WTC11 (cell line): ENCODE results near the gene SEMA3C.

Experiments used
- ESRRA ChIP-seq: sonication (generic); formaldehyde crosslinking; IDR thresholded peaks from 2 replicates; pipeline ENCODE4 v1.8.1; 2022; ENCODE audit warnings: mild to moderate bottlenecking, missing genetic modification reagents, borderline replicate concordance
- NFE2L1 ChIP-seq: sonication (generic); formaldehyde crosslinking; IDR thresholded peaks from 2 replicates; pipeline ENCODE4 v1.8.1; 2023; ENCODE audit warnings: missing genetic modification reagents
- SP1 ChIP-seq: sonication (generic); formaldehyde crosslinking; conservative IDR thresholded peaks from 2 replicates; pipeline ENCODE4 v1.8.1; 2022; ENCODE audit warnings: missing genetic modification reagents
- TF ChIP-seq, protein P1 (sequence below): fragments of 200-600 bp; IDR thresholded peaks from 2 replicates; pipeline ENCODE4 v1.8.0; 2022; ENCODE audit warnings: antibody characterized with exemption
- TF ChIP-seq, protein P2 (sequence below): sonication (generic); formaldehyde crosslinking; IDR thresholded peaks from 2 replicates; pipeline ENCODE4 v1.8.1; 2023; ENCODE audit warnings: mild to moderate bottlenecking, missing genetic modification reagents, moderate library complexity
- TF ChIP-seq, protein P3 (sequence below): fragments of 250-450 bp; sonication (Bioruptor Pico); IDR thresholded peaks from 2 replicates; pipeline ENCODE4 v1.9.0; 2021; ENCODE audit warnings: mild to moderate bottlenecking, borderline replicate concordance
- TF ChIP-seq, protein P4 (sequence below): sonication (generic); formaldehyde crosslinking; IDR thresholded peaks from 2 replicates; pipeline ENCODE4 v1.8.0; 2022; ENCODE audit warnings: missing genetic modification reagents
- TF ChIP-seq, protein P5 (sequence below): sonication (generic); formaldehyde crosslinking; IDR thresholded peaks from 2 replicates; pipeline ENCODE4 v1.8.1; 2023; ENCODE audit warnings: mild to moderate bottlenecking, missing genetic modification reagents, borderline replicate concordance
- TF ChIP-seq, protein P6 (sequence below): sonication (generic); formaldehyde crosslinking; IDR thresholded peaks from 2 replicates; pipeline ENCODE4 v1.8.1; 2023; ENCODE audit warnings: mild to moderate bottlenecking, missing genetic modification reagents

DNA sequence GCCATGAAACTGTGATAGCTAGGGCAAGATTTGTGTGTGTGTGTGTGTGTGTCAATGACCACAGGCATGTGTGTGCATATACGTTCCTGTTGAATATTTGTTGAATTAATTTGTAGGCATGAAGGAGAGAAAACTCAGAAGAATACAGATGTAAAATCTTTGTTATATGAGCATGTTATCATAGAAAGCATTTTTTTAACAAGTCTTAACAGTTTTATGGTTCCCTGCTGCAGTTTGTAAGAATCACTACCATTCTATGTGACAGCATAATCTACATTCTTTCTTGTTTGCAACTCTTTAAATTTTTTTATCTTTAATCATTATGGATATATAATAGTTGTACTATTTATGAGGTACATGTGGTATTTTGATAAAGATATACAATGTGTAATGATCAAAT is 150.1 kb downstream of the SEMA3C start:
- TF ChIP-seq, protein P1, sequence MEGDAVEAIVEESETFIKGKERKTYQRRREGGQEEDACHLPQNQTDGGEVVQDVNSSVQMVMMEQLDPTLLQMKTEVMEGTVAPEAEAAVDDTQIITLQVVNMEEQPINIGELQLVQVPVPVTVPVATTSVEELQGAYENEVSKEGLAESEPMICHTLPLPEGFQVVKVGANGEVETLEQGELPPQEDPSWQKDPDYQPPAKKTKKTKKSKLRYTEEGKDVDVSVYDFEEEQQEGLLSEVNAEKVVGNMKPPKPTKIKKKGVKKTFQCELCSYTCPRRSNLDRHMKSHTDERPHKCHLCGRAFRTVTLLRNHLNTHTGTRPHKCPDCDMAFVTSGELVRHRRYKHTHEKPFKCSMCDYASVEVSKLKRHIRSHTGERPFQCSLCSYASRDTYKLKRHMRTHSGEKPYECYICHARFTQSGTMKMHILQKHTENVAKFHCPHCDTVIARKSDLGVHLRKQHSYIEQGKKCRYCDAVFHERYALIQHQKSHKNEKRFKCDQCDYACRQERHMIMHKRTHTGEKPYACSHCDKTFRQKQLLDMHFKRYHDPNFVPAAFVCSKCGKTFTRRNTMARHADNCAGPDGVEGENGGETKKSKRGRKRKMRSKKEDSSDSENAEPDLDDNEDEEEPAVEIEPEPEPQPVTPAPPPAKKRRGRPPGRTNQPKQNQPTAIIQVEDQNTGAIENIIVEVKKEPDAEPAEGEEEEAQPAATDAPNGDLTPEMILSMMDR, result no peak
- TF ChIP-seq, protein P2, sequence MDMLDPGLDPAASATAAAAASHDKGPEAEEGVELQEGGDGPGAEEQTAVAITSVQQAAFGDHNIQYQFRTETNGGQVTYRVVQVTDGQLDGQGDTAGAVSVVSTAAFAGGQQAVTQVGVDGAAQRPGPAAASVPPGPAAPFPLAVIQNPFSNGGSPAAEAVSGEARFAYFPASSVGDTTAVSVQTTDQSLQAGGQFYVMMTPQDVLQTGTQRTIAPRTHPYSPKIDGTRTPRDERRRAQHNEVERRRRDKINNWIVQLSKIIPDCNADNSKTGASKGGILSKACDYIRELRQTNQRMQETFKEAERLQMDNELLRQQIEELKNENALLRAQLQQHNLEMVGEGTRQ, result no peak
- TF ChIP-seq SP1 (CRISPR knock-in tag) (no peak), NFE2L1 (CRISPR knock-in tag) (no peak), ESRRA (CRISPR knock-in tag) (no peak)
- TF ChIP-seq, protein P3, sequence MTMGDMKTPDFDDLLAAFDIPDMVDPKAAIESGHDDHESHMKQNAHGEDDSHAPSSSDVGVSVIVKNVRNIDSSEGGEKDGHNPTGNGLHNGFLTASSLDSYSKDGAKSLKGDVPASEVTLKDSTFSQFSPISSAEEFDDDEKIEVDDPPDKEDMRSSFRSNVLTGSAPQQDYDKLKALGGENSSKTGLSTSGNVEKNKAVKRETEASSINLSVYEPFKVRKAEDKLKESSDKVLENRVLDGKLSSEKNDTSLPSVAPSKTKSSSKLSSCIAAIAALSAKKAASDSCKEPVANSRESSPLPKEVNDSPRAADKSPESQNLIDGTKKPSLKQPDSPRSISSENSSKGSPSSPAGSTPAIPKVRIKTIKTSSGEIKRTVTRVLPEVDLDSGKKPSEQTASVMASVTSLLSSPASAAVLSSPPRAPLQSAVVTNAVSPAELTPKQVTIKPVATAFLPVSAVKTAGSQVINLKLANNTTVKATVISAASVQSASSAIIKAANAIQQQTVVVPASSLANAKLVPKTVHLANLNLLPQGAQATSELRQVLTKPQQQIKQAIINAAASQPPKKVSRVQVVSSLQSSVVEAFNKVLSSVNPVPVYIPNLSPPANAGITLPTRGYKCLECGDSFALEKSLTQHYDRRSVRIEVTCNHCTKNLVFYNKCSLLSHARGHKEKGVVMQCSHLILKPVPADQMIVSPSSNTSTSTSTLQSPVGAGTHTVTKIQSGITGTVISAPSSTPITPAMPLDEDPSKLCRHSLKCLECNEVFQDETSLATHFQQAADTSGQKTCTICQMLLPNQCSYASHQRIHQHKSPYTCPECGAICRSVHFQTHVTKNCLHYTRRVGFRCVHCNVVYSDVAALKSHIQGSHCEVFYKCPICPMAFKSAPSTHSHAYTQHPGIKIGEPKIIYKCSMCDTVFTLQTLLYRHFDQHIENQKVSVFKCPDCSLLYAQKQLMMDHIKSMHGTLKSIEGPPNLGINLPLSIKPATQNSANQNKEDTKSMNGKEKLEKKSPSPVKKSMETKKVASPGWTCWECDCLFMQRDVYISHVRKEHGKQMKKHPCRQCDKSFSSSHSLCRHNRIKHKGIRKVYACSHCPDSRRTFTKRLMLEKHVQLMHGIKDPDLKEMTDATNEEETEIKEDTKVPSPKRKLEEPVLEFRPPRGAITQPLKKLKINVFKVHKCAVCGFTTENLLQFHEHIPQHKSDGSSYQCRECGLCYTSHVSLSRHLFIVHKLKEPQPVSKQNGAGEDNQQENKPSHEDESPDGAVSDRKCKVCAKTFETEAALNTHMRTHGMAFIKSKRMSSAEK (CRISPR knock-in tag), result no peak
- TF ChIP-seq, protein P4, sequence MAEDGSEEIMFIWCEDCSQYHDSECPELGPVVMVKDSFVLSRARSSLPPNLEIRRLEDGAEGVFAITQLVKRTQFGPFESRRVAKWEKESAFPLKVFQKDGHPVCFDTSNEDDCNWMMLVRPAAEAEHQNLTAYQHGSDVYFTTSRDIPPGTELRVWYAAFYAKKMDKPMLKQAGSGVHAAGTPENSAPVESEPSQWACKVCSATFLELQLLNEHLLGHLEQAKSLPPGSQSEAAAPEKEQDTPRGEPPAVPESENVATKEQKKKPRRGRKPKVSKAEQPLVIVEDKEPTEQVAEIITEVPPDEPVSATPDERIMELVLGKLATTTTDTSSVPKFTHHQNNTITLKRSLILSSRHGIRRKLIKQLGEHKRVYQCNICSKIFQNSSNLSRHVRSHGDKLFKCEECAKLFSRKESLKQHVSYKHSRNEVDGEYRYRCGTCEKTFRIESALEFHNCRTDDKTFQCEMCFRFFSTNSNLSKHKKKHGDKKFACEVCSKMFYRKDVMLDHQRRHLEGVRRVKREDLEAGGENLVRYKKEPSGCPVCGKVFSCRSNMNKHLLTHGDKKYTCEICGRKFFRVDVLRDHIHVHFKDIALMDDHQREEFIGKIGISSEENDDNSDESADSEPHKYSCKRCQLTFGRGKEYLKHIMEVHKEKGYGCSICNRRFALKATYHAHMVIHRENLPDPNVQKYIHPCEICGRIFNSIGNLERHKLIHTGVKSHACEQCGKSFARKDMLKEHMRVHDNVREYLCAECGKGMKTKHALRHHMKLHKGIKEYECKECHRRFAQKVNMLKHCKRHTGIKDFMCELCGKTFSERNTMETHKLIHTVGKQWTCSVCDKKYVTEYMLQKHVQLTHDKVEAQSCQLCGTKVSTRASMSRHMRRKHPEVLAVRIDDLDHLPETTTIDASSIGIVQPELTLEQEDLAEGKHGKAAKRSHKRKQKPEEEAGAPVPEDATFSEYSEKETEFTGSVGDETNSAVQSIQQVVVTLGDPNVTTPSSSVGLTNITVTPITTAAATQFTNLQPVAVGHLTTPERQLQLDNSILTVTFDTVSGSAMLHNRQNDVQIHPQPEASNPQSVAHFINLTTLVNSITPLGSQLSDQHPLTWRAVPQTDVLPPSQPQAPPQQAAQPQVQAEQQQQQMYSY (CRISPR knock-in tag), result no peak
- TF ChIP-seq, protein P5, sequence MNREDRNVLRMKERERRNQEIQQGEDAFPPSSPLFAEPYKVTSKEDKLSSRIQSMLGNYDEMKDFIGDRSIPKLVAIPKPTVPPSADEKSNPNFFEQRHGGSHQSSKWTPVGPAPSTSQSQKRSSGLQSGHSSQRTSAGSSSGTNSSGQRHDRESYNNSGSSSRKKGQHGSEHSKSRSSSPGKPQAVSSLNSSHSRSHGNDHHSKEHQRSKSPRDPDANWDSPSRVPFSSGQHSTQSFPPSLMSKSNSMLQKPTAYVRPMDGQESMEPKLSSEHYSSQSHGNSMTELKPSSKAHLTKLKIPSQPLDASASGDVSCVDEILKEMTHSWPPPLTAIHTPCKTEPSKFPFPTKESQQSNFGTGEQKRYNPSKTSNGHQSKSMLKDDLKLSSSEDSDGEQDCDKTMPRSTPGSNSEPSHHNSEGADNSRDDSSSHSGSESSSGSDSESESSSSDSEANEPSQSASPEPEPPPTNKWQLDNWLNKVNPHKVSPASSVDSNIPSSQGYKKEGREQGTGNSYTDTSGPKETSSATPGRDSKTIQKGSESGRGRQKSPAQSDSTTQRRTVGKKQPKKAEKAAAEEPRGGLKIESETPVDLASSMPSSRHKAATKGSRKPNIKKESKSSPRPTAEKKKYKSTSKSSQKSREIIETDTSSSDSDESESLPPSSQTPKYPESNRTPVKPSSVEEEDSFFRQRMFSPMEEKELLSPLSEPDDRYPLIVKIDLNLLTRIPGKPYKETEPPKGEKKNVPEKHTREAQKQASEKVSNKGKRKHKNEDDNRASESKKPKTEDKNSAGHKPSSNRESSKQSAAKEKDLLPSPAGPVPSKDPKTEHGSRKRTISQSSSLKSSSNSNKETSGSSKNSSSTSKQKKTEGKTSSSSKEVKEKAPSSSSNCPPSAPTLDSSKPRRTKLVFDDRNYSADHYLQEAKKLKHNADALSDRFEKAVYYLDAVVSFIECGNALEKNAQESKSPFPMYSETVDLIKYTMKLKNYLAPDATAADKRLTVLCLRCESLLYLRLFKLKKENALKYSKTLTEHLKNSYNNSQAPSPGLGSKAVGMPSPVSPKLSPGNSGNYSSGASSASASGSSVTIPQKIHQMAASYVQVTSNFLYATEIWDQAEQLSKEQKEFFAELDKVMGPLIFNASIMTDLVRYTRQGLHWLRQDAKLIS (CRISPR knock-in tag), result no peak
- TF ChIP-seq, protein P6, sequence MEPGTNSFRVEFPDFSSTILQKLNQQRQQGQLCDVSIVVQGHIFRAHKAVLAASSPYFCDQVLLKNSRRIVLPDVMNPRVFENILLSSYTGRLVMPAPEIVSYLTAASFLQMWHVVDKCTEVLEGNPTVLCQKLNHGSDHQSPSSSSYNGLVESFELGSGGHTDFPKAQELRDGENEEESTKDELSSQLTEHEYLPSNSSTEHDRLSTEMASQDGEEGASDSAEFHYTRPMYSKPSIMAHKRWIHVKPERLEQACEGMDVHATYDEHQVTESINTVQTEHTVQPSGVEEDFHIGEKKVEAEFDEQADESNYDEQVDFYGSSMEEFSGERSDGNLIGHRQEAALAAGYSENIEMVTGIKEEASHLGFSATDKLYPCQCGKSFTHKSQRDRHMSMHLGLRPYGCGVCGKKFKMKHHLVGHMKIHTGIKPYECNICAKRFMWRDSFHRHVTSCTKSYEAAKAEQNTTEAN (CRISPR knock-in tag), result no peak
